ENCODE data around the gene C5orf34. TPM values are rescaled to one million over a fixed set of nuclear protein-coding genes. Genes with fewer than 3 reads are reported as not detected.

C5orf34 gene
- total RNA-seq, 1 experiment from 2014 or later: 7.0 TPM

GRCh38 chr5:43543434-43543833, 28.5 kb upstream of the C5orf34 start:
- H3K4me1 Mint-ChIP-seq (ENCODE audit: low read depth, unreplicated experiment): no peaks in the 10 kb centered on the region
- no peak overlapping the region for H3K4me3 ChIP-seq (ENCODE audit: low read depth, low read length)
- no peaks in the 10 kb centered on the region for H3K9me3 ChIP-seq
- intact Hi-C loops (cut with micrococcal nuclease; ENCODE audit: unreplicated experiment): no loop called here
- DNase-seq: no peak
- no peaks in the 10 kb centered on the region for H3K4me1 ChIP-seq
- no peak for TF ChIP-seq CTCF (IDR thresholded peaks at IDR 0.05; ENCODE audit: insufficient read depth in 1 of 2, low read depth in 1 of 2, low read length in 1 of 2, severe bottlenecking in 1 of 2, unreplicated experiment in 1 of 2)
- no peak overlapping the region for H3K4me3 Mint-ChIP-seq (ENCODE audit: unreplicated experiment)
- no peaks in the 10 kb centered on the region for H3K27me3 Mint-ChIP-seq (ENCODE audit: insufficient read depth, unreplicated experiment)
- no peaks in the 10 kb centered on the region for H3K27me3 ChIP-seq (replicated peaks; ENCODE audit: control insufficient read depth, insufficient read depth, low read length)
- no peaks in the 10 kb centered on the region for H3K9me3 Mint-ChIP-seq (ENCODE audit: unreplicated experiment)
- peaks cover 80% of the 10 kb centered on the region for H3K36me3 Mint-ChIP-seq (ENCODE audit: insufficient read depth, unreplicated experiment)
- no peak overlapping the region for H3K27ac Mint-ChIP-seq (ENCODE audit: unreplicated experiment)
- peaks cover 2% of the 10 kb centered on the region for H3K36me3 ChIP-seq (ENCODE audit: control insufficient read depth, insufficient read depth, low read length)
- ChIA-PET CTCF (no interaction called here), POLR2A (no interaction called here)
- no TSS peak for BruUV-seq (replicated peaks)

- no peaks in the 10 kb centered on the region for H3K4me1 ChIP-seq
- no peaks in the 10 kb centered on the region for H3K9me3 ChIP-seq
- DNase-seq: no peak
- Mint-ChIP-seq H3K27ac (ENCODE audit: unreplicated experiment) (no peak overlapping the region), H3K27me3 (ENCODE audit: insufficient read depth, unreplicated experiment) (no peaks in the 10 kb centered on the region), H3K36me3 (ENCODE audit: insufficient read depth, unreplicated experiment) (peaks cover 71% of the 10 kb centered on the region), H3K4me3 (ENCODE audit: unreplicated experiment) (no peak overlapping the region), H3K4me1 (ENCODE audit: low read depth, unreplicated experiment) (no peaks in the 10 kb centered on the region), H3K9me3 (ENCODE audit: unreplicated experiment) (no peaks in the 10 kb centered on the region)
- H3K4me3 ChIP-seq (ENCODE audit: low read depth, low read length): no peak overlapping the region
- no peaks in the 10 kb centered on the region; the same call in 1 of the 2 replicates for H3K36me3 ChIP-seq (ENCODE audit: control insufficient read depth, insufficient read depth, low read length)
- TF ChIP-seq CTCF (IDR thresholded peaks at IDR 0.05; ENCODE audit: insufficient read depth in 1 of 2, low read depth in 1 of 2, low read length in 1 of 2, severe bottlenecking in 1 of 2, unreplicated experiment in 1 of 2): no peak
- no TSS peak for BruUV-seq (replicated peaks)
- intact Hi-C loops (cut with micrococcal nuclease; ENCODE audit: unreplicated experiment): no loop called here
- POLR2A ChIA-PET: no interaction called here
- CTCF ChIA-PET: no interaction called here
- no peaks in the 10 kb centered on the region for H3K27me3 ChIP-seq (replicated peaks; ENCODE audit: control insufficient read depth, insufficient read depth, low read length)
Measured at GRCh38 chr5:43540746-43541145, 25.8 kb upstream of the C5orf34 start.

GRCh38 chr5:43536972-43537371, 22.0 kb upstream of the C5orf34 start:
- Histone ChIP-seq H3K36me3 (ENCODE audit: control insufficient read depth, insufficient read depth, low read length) (peaks cover 3% of the 10 kb centered on the region), H3K4me1 (no peaks in the 10 kb centered on the region), H3K4me3 (ENCODE audit: low read depth, low read length) (no peak overlapping the region), H3K9me3 (no peaks in the 10 kb centered on the region), H3K27me3 (replicated peaks; ENCODE audit: control insufficient read depth, insufficient read depth, low read length) (no peaks in the 10 kb centered on the region)
- BruUV-seq (replicated peaks): no TSS peak
- Mint-ChIP-seq H3K4me3 (ENCODE audit: unreplicated experiment) (no peak overlapping the region), H3K4me1 (ENCODE audit: low read depth, unreplicated experiment) (no peaks in the 10 kb centered on the region), H3K36me3 (ENCODE audit: insufficient read depth, unreplicated experiment) (peaks cover 69% of the 10 kb centered on the region), H3K27ac (ENCODE audit: unreplicated experiment) (no peak overlapping the region), H3K27me3 (ENCODE audit: insufficient read depth, unreplicated experiment) (no peaks in the 10 kb centered on the region), H3K9me3 (ENCODE audit: unreplicated experiment) (no peaks in the 10 kb centered on the region)
- intact Hi-C loops (cut with micrococcal nuclease; ENCODE audit: unreplicated experiment): no loop called here
- ChIA-PET POLR2A (no interaction called here), CTCF (no interaction called here)
- DNase-seq: no peak
- no peak for TF ChIP-seq CTCF (IDR thresholded peaks at IDR 0.05; ENCODE audit: insufficient read depth in 1 of 2, low read depth in 1 of 2, low read length in 1 of 2, severe bottlenecking in 1 of 2, unreplicated experiment in 1 of 2)

All from Caco-2 (cell line).